ENCODE results near the gene IQGAP3. TPM values are rescaled to one million over a fixed set of nuclear protein-coding genes. Genes with fewer than 3 reads are reported as not detected.

The IQGAP3 gene
- total RNA-seq, 1 experiment from 2014 or later = 25.6 TPM

- in situ Hi-C loops (cut with HindIII; ENCODE audit: low pct_unique_long_range_greater_than_20kb, low sequenced_read_pairs) (no loop called here), intact Hi-C loops (cut with micrococcal nuclease; ENCODE audit: unreplicated experiment) (no loop called here)
- Histone ChIP-seq H3K9me3 (ENCODE audit: control insufficient read depth, insufficient read depth, low read depth, low read length) (no peaks in the 10 kb centered on the region), H3K27me3 (ENCODE audit: control insufficient read depth, insufficient read depth, low read length) (no peaks in the 10 kb centered on the region), H3K4me1 (ENCODE audit: control insufficient read depth, insufficient read depth, low read length) (no peaks in the 10 kb centered on the region), H3K4me3 (ENCODE audit: low read depth in 2 of 2, low read length in 2 of 2) (no peak overlapping the region), H3K36me3 (ENCODE audit: control insufficient read depth, insufficient read depth, low read length) (no peaks in the 10 kb centered on the region), H3K27ac (ENCODE audit: low read length) (no peak overlapping the region)
- no peak for ATAC-seq
- TF ChIP-seq CTCF (IDR thresholded peaks at IDR 0.05) = no peak
- DNase-seq (ENCODE audit: low read depth, low spot score) = no peak
- CTCF ChIA-PET = interaction anchor here (0.6 kb wide), 2 partner anchors 10 to 18 kb away, joined by 3 to 5 read pairs; no protein-coding TSS in a partner anchor
- no TSS peak for BruUV-seq (replicated peaks)
- POLR2A ChIA-PET = no interaction called here
These were observed 29.3 kb downstream of the IQGAP3 start for GRCh38 chr1:156543066-156543465.

DNA sequence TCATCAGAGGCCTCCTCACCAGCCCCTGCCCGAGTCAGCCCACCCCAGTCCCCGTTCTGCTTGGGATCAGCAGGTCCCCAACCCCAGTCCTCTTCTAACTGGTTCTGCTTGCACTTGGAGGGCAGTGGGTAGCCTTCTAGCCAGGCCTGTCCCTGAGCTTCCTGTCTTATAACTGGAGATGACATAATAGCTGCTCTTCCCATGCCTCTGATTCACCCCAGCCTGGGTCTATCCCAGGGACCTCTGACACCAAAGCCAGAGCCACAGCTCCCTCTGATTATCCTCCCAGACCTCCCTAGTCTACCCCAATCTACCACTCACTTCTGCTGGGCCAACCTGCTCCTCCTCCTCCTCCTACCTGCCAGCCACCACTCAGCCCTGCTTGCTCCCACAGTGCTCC, 31.4 kb downstream of the IQGAP3 start:
- ATAC-seq (no peak), DNase-seq (ENCODE audit: low read depth, low spot score) (no peak)
- H3K27me3 ChIP-seq (ENCODE audit: control insufficient read depth, insufficient read depth, low read length) = no peaks in the 10 kb centered on the region
- H3K9me3 ChIP-seq (ENCODE audit: control insufficient read depth, insufficient read depth, low read depth, low read length) = no peaks in the 10 kb centered on the region
- no peaks in the 10 kb centered on the region for H3K4me1 ChIP-seq (ENCODE audit: control insufficient read depth, insufficient read depth, low read length)
- H3K27ac ChIP-seq (ENCODE audit: low read length) = no peak overlapping the region
- POLR2A ChIA-PET = no interaction called here
- H3K4me3 ChIP-seq (ENCODE audit: low read depth in 2 of 2, low read length in 2 of 2) = no peak overlapping the region
- H3K36me3 ChIP-seq (ENCODE audit: control insufficient read depth, insufficient read depth, low read length) = peaks cover under 1% of the 10 kb centered on the region; the same call in 1 of the 2 replicates
- in situ Hi-C loops (cut with HindIII; ENCODE audit: low pct_unique_long_range_greater_than_20kb, low sequenced_read_pairs) (no loop called here), intact Hi-C loops (cut with micrococcal nuclease; ENCODE audit: unreplicated experiment) (no loop called here)
- TF ChIP-seq POLR2AphosphoS5 (IDR thresholded peaks at IDR 0.05; ENCODE audit: low read depth, low read length) = no peak
- no peak for TF ChIP-seq CTCF (IDR thresholded peaks at IDR 0.05)
- TF ChIP-seq, protein P1, sequence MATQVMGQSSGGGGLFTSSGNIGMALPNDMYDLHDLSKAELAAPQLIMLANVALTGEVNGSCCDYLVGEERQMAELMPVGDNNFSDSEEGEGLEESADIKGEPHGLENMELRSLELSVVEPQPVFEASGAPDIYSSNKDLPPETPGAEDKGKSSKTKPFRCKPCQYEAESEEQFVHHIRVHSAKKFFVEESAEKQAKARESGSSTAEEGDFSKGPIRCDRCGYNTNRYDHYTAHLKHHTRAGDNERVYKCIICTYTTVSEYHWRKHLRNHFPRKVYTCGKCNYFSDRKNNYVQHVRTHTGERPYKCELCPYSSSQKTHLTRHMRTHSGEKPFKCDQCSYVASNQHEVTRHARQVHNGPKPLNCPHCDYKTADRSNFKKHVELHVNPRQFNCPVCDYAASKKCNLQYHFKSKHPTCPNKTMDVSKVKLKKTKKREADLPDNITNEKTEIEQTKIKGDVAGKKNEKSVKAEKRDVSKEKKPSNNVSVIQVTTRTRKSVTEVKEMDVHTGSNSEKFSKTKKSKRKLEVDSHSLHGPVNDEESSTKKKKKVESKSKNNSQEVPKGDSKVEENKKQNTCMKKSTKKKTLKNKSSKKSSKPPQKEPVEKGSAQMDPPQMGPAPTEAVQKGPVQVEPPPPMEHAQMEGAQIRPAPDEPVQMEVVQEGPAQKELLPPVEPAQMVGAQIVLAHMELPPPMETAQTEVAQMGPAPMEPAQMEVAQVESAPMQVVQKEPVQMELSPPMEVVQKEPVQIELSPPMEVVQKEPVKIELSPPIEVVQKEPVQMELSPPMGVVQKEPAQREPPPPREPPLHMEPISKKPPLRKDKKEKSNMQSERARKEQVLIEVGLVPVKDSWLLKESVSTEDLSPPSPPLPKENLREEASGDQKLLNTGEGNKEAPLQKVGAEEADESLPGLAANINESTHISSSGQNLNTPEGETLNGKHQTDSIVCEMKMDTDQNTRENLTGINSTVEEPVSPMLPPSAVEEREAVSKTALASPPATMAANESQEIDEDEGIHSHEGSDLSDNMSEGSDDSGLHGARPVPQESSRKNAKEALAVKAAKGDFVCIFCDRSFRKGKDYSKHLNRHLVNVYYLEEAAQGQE (IDR thresholded peaks at IDR 0.05; ENCODE audit: insufficient read depth in 1 of 2, low read depth in 2 of 2, low read length in 1 of 2) = no peak
- no peak for TF ChIP-seq SIN3A (IDR thresholded peaks at IDR 0.05; ENCODE audit: borderline replicate concordance, insufficient read depth, low read depth, low read length)
- TF ChIP-seq TCF7L2 (IDR thresholded peaks at IDR 0.05; ENCODE audit: low read depth, low read length) = no peak
- no TSS peak for BruUV-seq (replicated peaks)
- CTCF ChIA-PET = no interaction called here
